HepG2 (cell line): Measurements from ENCODE around the gene TMEM214. TPM values are rescaled to one million over a fixed set of nuclear protein-coding genes. Genes with fewer than 3 reads are reported as not detected.

ENCODE experiments used
- ATF6 ChIP-seq: sonication (generic); formaldehyde crosslinking; conservative IDR thresholded peaks from 2 replicates; pipeline ENCODE4 v1.4.0; 2020; ENCODE audit warnings: missing genetic modification reagents
- BRCA1 ChIP-seq: sonication (generic); formaldehyde crosslinking; IDR thresholded peaks from 2 replicates; pipeline ENCODE4 v1.4.0; 2020; ENCODE audit warnings: missing genetic modification reagents
- CBX2 ChIP-seq, 2 experiments: fragments of 200-600 bp in 1 of 2; sonication (generic); formaldehyde crosslinking in 1 of 2; IDR thresholded peaks; 2 replicates each; pipeline versions ENCODE4 v1.7.0 to v1.8.1; 2018 to 2022; ENCODE audit warnings: low read depth in 2 of 2, low read length in 1 of 2, mild to moderate bottlenecking in 1 of 2, missing genetic modification reagents in 1 of 2
- FOSL1 ChIP-seq: sonication (generic); formaldehyde crosslinking; IDR thresholded peaks from 2 replicates; pipeline ENCODE4 v1.9.0; 2021; ENCODE audit warnings: missing genetic modification reagents, borderline replicate concordance
- FOSL2 ChIP-seq: sonication (generic); formaldehyde crosslinking; IDR thresholded peaks from 2 replicates; pipeline ENCODE4 v1.4.0; 2020; ENCODE audit warnings: missing genetic modification reagents
- FOXJ3 ChIP-seq: sonication (generic); formaldehyde crosslinking; IDR thresholded peaks from 2 replicates; pipeline ENCODE4 v1.4.0; 2020; ENCODE audit warnings: missing genetic modification reagents, mild to moderate bottlenecking, borderline replicate concordance
- HIVEP1 ChIP-seq: sonication (generic); formaldehyde crosslinking; IDR thresholded peaks from 2 replicates; pipeline ENCODE4 v1.4.0; 2020; ENCODE audit warnings: mild to moderate bottlenecking, missing genetic modification reagents
- HNRNPK ChIP-seq: fragments of 200-400 bp; formaldehyde crosslinking; IDR thresholded peaks from 2 replicates; pipeline ENCODE4 v1.6.1; 2018; ENCODE audit warnings: low read length, low read depth, moderate library complexity, mild to moderate bottlenecking; ENCODE audit not compliant: poor library complexity, severe bottlenecking
- MIER2 ChIP-seq: IDR thresholded peaks from 2 replicates; pipeline ENCODE4 v1.6.1; 2016; ENCODE audit warnings: missing biosample characterization, missing genetic modification reagents
- MLXIP ChIP-seq: sonication (generic); formaldehyde crosslinking; IDR thresholded peaks from 2 replicates; pipeline ENCODE4 v1.9.0; 2021; ENCODE audit warnings: missing genetic modification reagents, borderline replicate concordance
- POLR2A ChIP-seq, 2 experiments: IDR thresholded peaks; 2 replicates each; pipeline ENCODE4 v1.6.1; 2011; ENCODE audit warnings: low read depth in 2 of 2, low read length in 2 of 2, mild to moderate bottlenecking in 1 of 2, moderate library complexity in 1 of 2; ENCODE audit not compliant: insufficient read depth in 1 of 2
- SMAD9 ChIP-seq: sonication (generic); formaldehyde crosslinking; IDR thresholded peaks from 2 replicates; pipeline ENCODE4 v1.5.1; 2020; ENCODE audit warnings: mild to moderate bottlenecking, missing genetic modification reagents
- ZMAT5 ChIP-seq: sonication (generic); formaldehyde crosslinking; IDR thresholded peaks from 2 replicates; pipeline ENCODE4 v1.5.0; 2020; ENCODE audit warnings: mild to moderate bottlenecking, low read depth, missing genetic modification reagents, borderline replicate concordance
- ZNF18 ChIP-seq: sonication (generic); formaldehyde crosslinking; IDR thresholded peaks from 2 replicates; pipeline ENCODE4 v1.8.0; 2022; ENCODE audit warnings: mild to moderate bottlenecking, missing genetic modification reagents; ENCODE audit not compliant: insufficient replicate concordance
- ZNF558 ChIP-seq: sonication (generic); formaldehyde crosslinking; IDR thresholded peaks from 2 replicates; pipeline ENCODE4 v1.9.0; 2022; ENCODE audit warnings: mild to moderate bottlenecking, missing genetic modification reagents, borderline replicate concordance
- ZNF614 ChIP-seq: IDR thresholded peaks from 2 replicates; pipeline ENCODE4 v1.6.1; 2018; ENCODE audit warnings: missing biosample characterization, missing genetic modification reagents, inconsistent platforms, borderline replicate concordance
- ZNF629 ChIP-seq: sonication (generic); formaldehyde crosslinking; conservative IDR thresholded peaks from 2 replicates; pipeline ENCODE4 v1.5.0; 2020; ENCODE audit warnings: missing genetic modification reagents
- ZNF660 ChIP-seq: sonication (generic); formaldehyde crosslinking; IDR thresholded peaks from 2 replicates; pipeline ENCODE4 v1.5.1; 2020; ENCODE audit warnings: mild to moderate bottlenecking, low read depth, missing genetic modification reagents, borderline replicate concordance
- ZSCAN9 ChIP-seq: IDR thresholded peaks from 2 replicates; pipeline ENCODE4 v1.6.1; 2016; ENCODE audit warnings: borderline replicate concordance
- polyA plus RNA-seq, 8 experiments: library from polyadenylated mRNA; depleted of rRNA in 3 of 8; stranded (reverse) in 7 of 8; unstranded in 1 of 8; fragments of >200 nt; fragmentation: Illumina TruSeq in 4 of 8; extraction: Trizol in 4 of 8; gene quantifications; 2 replicates each; pipeline versions ENCODE4 v1.2.1 to v1.2.3, GENCODE V29; 2011 to 2016; ENCODE audit warnings: low read depth in 4 of 8, missing spikeins in 1 of 8, mixed read lengths in 1 of 8; ENCODE audit not compliant: insufficient read depth in 1 of 8
- total RNA-seq, 5 experiments: library from RNA; depleted of rRNA; stranded (reverse); fragments of >200 nt; fragmentation: Illumina TruSeq; extraction: Trizol; gene quantifications; 2 replicates each; pipeline ENCODE4 v1.2.3, GENCODE V29; 2016; ENCODE audit warnings: low read depth in 1 of 5

Gene TMEM214
- total and polyA plus RNA-seq, 2 of the 13 experiments (the other 11 are each of a cell fraction or from before 2014, with no cell fraction given): 58.3 to 132 TPM

- TF ChIP-seq FOXJ3 (CRISPR knock-in tag) (no peak), HNRNPK (peak; percentile 73), ZNF614 (0 out of 2 replicates have a peak, but pooled peaks have one; percentile 14), ZNF18 (CRISPR knock-in tag) (no peak), POLR2A (IDR thresholded peaks at IDR 0.05; ENCODE audit: insufficient read depth in 1 of 2, low read depth in 2 of 2, low read length in 2 of 2) (peak in 1 of 2 experiments; percentile 52; a peak in 2 of 4 replicates), CBX2 (IDR thresholded peaks at IDR 0.05; ENCODE audit: low read depth, low read length) (no peak), CBX2 (CRISPR knock-in tag; IDR thresholded peaks at IDR 0.05; ENCODE audit: low read depth) (no peak), HIVEP1 (peak; percentile 75; the same call in 1 of the 2 replicates), ZNF660 (CRISPR knock-in tag) (no peak), BRCA1 (CRISPR knock-in tag) (peak; percentile 94; the same call in 1 of the 2 replicates), SMAD9 (CRISPR knock-in tag) (no peak), MLXIP (no peak), ZSCAN9 (CRISPR knock-in tag) (0 out of 2 replicates have a peak, but pooled peaks have one; percentile 5), ZMAT5 (CRISPR knock-in tag) (no peak), MIER2 (CRISPR knock-in tag) (no peak), FOSL1 (no peak), ZNF558 (no peak), ATF6 (CRISPR knock-in tag) (no peak), FOSL2 (CRISPR knock-in tag) (0 out of 2 replicates have a peak, but pooled peaks have one; percentile 14), ZNF629 (CRISPR knock-in tag) (no peak)
Observed at GRCh38 chr2:27049422-27050280, 16.9 kb downstream of the TMEM214 start (continued).
